Peyer's patch (tissue), 4 donors: Measurements from ENCODE around the gene MIEF2. TPM values are rescaled to one million over a fixed set of nuclear protein-coding genes. Genes with fewer than 3 reads are reported as not detected.

ENCODE experiments used
- DNase-seq, 3 donors: peaks; one replicate each; pipeline ENCODE4 v3.0.0-alpha.2; 2017 to 2019
- H3K27ac ChIP-seq, 4 donors: fragments of 200-600 bp; sonication (generic); one replicate each; pipeline ENCODE4 v1.5.1; 2016 to 2019
- H3K27me3 ChIP-seq, 2 donors: fragments of 200-600 bp; sonication (generic); one replicate each; pipeline ENCODE4 v1.5.1; 2019
- H3K36me3 ChIP-seq, 3 donors: fragments of 200-600 bp; sonication (generic); one replicate each; pipeline ENCODE4 v1.5.1; 2016 to 2019
- H3K4me1 ChIP-seq, 4 donors: fragments of 200-600 bp; sonication (generic); one replicate each; pipeline ENCODE4 v1.5.1; 2016 to 2019
- H3K4me3 ChIP-seq, 4 donors: fragments of 200-600 bp; sonication (generic); 1 replicate in 3 of 4; 2 replicates in 1 of 4; pipeline ENCODE4 v1.5.1; 2016 to 2019; ENCODE audit warnings: mild to moderate bottlenecking in 1 of 4
- H3K9me3 ChIP-seq, 4 donors: fragments of 200-600 bp; sonication (generic); one replicate each; pipeline ENCODE4 v1.5.1; 2016 to 2019; ENCODE audit warnings: mild to moderate bottlenecking in 1 of 4
- CTCF ChIP-seq, 6 experiments: fragments of 450-650 bp in 4 of 6; fragments of 200-600 bp in 2 of 6; sonication (generic) in 1 of 6; IDR thresholded peaks; one replicate each; pipeline ENCODE4 v1.5.1; 2017 to 2019; ENCODE audit warnings: antibody characterized with exemption in 6 of 6, mild to moderate bottlenecking in 3 of 6, moderate library complexity in 1 of 6
- POLR2A ChIP-seq, 2 donors: fragments of 450-650 bp; IDR thresholded peaks; one replicate each; pipeline ENCODE4 v1.5.1; 2017; ENCODE audit warnings: antibody characterized with exemption in 2 of 2, mild to moderate bottlenecking in 2 of 2, moderate library complexity in 2 of 2
- total RNA-seq, 4 donors: library from RNA; depleted of rRNA; stranded (reverse); fragments of >200 nt; gene quantifications; one replicate each; pipeline ENCODE4 v1.1.0, GENCODE V29; 2016

Gene MIEF2
- total RNA-seq, 4 donors from 2014 or later, result 3.3 to 49.6 (median 22.9) TPM

GRCh38 chr17:18253947-18254821, 6.3 kb upstream of the MIEF2 start:
- no peaks in the 10 kb centered on the region for H3K9me3 ChIP-seq
- no peak overlapping the region for H3K27ac ChIP-seq
- no peak overlapping the region for H3K4me3 ChIP-seq
- no peaks in the 10 kb centered on the region for H3K27me3 ChIP-seq
- H3K4me1 ChIP-seq, result peaks cover 9 to 19% (median 13%) of the 10 kb centered on the region in 4 donors
- H3K36me3 ChIP-seq, result peaks cover 0 to 68% (median 0%) of the 10 kb centered on the region in 3 donors
- no peak for DNase-seq
- TF ChIP-seq CTCF (IDR thresholded peaks at IDR 0.05) (no peak), POLR2A (IDR thresholded peaks at IDR 0.05) (no peak)

- Histone ChIP-seq H3K4me3 (no peak overlapping the region), H3K9me3 (no peaks in the 10 kb centered on the region), H3K4me1 (peaks cover 9 to 27% (median 14%) of the 10 kb centered on the region in 4 donors), H3K27me3 (no peaks in the 10 kb centered on the region), H3K36me3 (peaks cover 0 to 65% (median 0%) of the 10 kb centered on the region in 3 donors), H3K27ac (no peak overlapping the region)
- no peak for DNase-seq
- TF ChIP-seq POLR2A (IDR thresholded peaks at IDR 0.05) (no peak), CTCF (IDR thresholded peaks at IDR 0.05) (no peak)
These were observed 5.4 kb upstream of the MIEF2 start for GRCh38 chr17:18254888-18255649.

DNA sequence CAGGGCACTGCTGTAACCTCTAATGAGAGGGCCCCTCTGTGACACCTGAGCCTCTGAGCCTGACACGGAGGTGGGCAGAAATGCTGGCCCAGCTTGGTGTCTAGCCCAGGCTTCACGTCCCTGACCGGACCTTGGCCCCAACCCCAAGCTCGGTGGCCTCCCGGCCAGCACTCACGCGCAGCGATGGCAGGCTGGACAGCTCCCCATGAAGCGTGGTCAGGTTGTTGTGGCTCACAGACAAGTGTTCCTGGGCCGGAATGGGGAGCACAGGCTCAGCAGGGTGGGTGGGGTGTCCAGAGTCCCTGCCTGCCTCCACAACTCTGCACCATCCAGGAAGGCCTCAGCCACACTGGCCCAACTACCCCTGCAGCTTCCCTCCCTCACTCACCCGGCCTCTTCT, 4.1 kb upstream of the MIEF2 start:
- peaks cover 9 to 26% (median 16%) of the 10 kb centered on the region in 4 donors for H3K4me1 ChIP-seq
- H3K36me3 ChIP-seq, result peaks cover 0 to 53% (median 0%) of the 10 kb centered on the region in 3 donors
- no peaks in the 10 kb centered on the region for H3K27me3 ChIP-seq
- no peak overlapping the region for H3K27ac ChIP-seq
- TF ChIP-seq POLR2A (IDR thresholded peaks at IDR 0.05) (no peak), CTCF (IDR thresholded peaks at IDR 0.05) (no peak)
- no peaks in the 10 kb centered on the region for H3K9me3 ChIP-seq
- DNase-seq, result no peak
- no peak overlapping the region for H3K4me3 ChIP-seq

GRCh38 chr17:18256776-18257175, 3.7 kb upstream of the MIEF2 start:
- H3K27ac ChIP-seq, result no peak overlapping the region
- H3K36me3 ChIP-seq, result peaks cover 0 to 49% (median 0%) of the 10 kb centered on the region in 3 donors
- DNase-seq, result no peak
- H3K27me3 ChIP-seq, result no peaks in the 10 kb centered on the region
- H3K4me3 ChIP-seq, result peak overlapping the region in 2 of 4 donors; percentile 84 to 98
- H3K4me1 ChIP-seq, result peaks cover 9 to 30% (median 18%) of the 10 kb centered on the region in 4 donors
- TF ChIP-seq CTCF (IDR thresholded peaks at IDR 0.05), result no peak
- no peak for TF ChIP-seq POLR2A (IDR thresholded peaks at IDR 0.05)
- H3K9me3 ChIP-seq, result no peaks in the 10 kb centered on the region

DNA sequence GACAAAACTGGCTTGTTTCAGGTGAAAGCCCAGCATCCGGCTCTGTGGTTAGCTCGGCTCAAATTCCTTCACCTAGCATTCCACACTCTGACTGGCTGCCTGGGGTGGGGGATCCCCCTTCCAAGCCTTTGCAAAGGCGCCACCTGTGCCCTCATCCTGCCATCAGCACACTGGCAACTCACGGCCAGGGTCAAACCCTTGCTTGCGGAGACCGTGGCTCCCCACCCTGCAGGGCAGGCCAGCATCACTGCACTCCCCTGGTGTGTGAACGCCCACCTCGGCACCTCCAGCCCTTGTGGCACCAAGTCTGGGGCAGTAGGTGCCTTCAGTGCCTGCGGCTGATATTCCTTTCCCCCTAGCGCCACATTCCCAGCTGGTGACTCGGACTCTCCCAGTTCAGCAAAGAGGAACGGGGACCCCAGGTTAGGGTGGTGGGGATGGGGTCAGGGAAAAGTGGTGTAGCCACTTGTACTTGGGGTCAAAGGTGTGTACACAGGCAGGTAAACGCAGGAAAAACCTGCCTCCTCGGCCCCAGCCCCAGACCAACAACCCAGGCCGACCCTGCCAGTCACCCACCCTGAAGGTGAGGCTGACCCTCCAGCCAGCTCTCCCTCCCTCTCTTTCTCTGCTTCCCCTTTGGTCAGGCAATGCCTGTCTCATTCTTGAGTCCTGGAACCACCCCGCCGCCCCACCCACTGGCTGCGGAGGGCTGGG, 3.0 kb upstream of the MIEF2 start:
- H3K4me1 ChIP-seq, result peaks cover 9 to 37% (median 18%) of the 10 kb centered on the region in 4 donors
- DNase-seq, result peak; percentile 50 to 84 (median 82)
- no peak for TF ChIP-seq CTCF (IDR thresholded peaks at IDR 0.05)
- TF ChIP-seq POLR2A (IDR thresholded peaks at IDR 0.05), result no peak

More for the DNA sequence above, 3.0 kb upstream of the MIEF2 start:
- Histone ChIP-seq H3K36me3 (peaks cover 0 to 42% (median 0%) of the 10 kb centered on the region in 3 donors), H3K27ac (peak overlapping the region; percentile 95 to 98 (median 96)), H3K9me3 (no peaks in the 10 kb centered on the region), H3K27me3 (no peaks in the 10 kb centered on the region), H3K4me3 (peak overlapping the region; percentile 84 to 99 (median 98))
